ENCODE data around the gene ARHGAP26. TPM values are rescaled to one million over a fixed set of nuclear protein-coding genes. Genes with fewer than 3 reads are reported as not detected.

ARHGAP26 gene
- total RNA-seq, 4 donors from 2014 or later = 11.0 to 23.3 (median 14.3) TPM

DNA sequence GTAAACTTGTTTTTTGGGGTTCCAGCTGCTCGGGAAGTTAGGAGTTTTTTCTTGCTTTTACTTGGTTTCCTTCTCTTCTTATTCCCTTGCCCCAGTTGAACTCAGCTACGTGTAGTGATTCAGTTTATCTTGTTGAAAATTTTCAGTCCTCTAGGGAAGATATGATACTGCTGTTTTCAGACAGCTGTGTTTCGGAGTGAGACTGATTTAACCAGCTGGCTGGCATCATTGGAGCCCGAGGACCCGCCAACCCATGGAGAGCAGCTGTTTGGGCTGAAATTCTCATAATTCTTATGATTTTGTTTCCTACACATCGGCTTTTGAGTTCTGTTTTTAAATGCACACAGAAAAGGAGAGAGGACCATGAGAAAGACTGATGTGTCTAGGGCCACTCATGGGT, 361.8 kb downstream of the ARHGAP26 start:
- TF ChIP-seq, protein P1, sequence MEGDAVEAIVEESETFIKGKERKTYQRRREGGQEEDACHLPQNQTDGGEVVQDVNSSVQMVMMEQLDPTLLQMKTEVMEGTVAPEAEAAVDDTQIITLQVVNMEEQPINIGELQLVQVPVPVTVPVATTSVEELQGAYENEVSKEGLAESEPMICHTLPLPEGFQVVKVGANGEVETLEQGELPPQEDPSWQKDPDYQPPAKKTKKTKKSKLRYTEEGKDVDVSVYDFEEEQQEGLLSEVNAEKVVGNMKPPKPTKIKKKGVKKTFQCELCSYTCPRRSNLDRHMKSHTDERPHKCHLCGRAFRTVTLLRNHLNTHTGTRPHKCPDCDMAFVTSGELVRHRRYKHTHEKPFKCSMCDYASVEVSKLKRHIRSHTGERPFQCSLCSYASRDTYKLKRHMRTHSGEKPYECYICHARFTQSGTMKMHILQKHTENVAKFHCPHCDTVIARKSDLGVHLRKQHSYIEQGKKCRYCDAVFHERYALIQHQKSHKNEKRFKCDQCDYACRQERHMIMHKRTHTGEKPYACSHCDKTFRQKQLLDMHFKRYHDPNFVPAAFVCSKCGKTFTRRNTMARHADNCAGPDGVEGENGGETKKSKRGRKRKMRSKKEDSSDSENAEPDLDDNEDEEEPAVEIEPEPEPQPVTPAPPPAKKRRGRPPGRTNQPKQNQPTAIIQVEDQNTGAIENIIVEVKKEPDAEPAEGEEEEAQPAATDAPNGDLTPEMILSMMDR (IDR thresholded peaks at IDR 0.05) = no peak
- TF ChIP-seq POLR2A (IDR thresholded peaks at IDR 0.05) = no peak
- intact Hi-C loops (cut with DNase I; ENCODE audit: low total_unique reads) = no loop called here
- WGBS, 2 donors = 84 to 91% methylated on average over 6 of the region's 6 CpGs

DNA sequence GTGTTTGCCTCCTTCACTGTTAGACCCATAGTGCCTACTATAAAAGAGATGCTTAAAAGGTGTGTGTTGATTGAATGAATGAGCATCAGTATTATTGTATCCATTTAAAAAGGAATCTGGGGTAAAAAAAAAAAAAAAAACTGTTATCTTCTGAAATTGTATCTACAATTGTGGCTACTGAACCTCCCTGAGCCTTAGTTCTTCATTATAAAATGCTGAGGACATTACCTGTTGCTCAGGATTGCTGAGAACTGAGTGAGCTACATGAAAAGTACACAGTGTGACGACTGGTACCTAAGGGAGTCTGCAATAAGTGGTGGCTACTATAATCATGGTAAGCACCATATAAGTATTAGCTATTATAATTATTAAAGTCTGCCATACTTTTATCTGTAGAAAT, 362.6 kb downstream of the ARHGAP26 start:
- 95 to 98% methylated on average over 1 of the region's 1 CpG for WGBS, 2 donors
- no peak for TF ChIP-seq POLR2A (IDR thresholded peaks at IDR 0.05)
- TF ChIP-seq, protein P1 (IDR thresholded peaks at IDR 0.05) = no peak
- no peak for DNase-seq (ENCODE audit: low spot score in 2 of 2)
- intact Hi-C loops (cut with DNase I; ENCODE audit: low total_unique reads) = no loop called here
- no peak overlapping the region for H3K4me3 ChIP-seq (ENCODE audit: low read depth, poor library complexity, severe bottlenecking)

More for the DNA sequence above, 361.8 kb downstream of the ARHGAP26 start:
- DNase-seq (ENCODE audit: low spot score in 2 of 2) = no peak
- H3K4me3 ChIP-seq (ENCODE audit: low read depth, poor library complexity, severe bottlenecking) = no peak overlapping the region

DNA sequence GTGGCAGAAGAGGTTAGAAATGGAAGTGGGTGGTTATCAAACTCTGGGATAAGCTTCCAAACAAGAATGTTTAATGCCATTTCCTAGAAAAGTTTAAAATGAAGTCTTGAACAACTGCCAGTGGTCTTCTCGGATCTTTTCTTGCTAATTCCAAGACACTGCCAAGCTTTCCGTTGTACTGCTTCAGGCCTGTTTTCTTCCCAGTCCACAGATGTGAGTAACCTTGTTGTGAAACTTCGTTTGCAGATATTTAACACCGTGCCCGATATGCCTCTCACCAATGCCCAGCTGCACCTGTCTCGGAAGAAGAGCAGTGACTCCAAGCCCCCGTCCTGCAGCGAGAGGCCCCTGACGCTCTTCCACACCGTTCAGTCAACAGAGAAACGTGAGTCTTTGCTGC, 363.5 kb downstream of the ARHGAP26 start:
- no peak overlapping the region for H3K4me3 ChIP-seq (ENCODE audit: low read depth, poor library complexity, severe bottlenecking)
- DNase-seq (ENCODE audit: low spot score in 2 of 2) = no peak
- 74 to 78% methylated on average over 11 of the region's 11 CpGs for WGBS, 2 donors
- intact Hi-C loops (cut with DNase I; ENCODE audit: low total_unique reads) = no loop called here
- no peak for TF ChIP-seq POLR2A (IDR thresholded peaks at IDR 0.05)
- TF ChIP-seq, protein P1 (IDR thresholded peaks at IDR 0.05) = no peak

DNA sequence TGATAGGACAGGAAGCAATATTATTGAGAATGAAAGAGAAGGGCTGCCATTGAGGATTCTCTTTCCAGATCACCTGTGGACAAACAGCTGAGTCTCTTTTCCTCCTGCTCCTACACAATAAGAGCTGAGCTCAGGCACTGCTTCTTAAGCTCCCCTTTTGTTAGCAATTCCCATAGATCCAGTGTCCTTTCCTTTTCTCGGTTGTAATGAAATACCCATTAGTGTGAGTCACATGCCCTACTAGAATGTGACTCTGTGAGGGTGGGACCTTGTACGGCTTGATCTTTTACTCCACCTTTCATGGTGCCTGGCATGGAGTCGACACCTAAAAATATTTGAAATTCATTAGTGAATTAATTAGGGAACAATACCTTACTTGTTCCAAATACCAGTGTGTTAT, 364.1 kb downstream of the ARHGAP26 start:
- no peak overlapping the region for H3K4me3 ChIP-seq (ENCODE audit: low read depth, poor library complexity, severe bottlenecking)
- no peak for TF ChIP-seq POLR2A (IDR thresholded peaks at IDR 0.05)
- intact Hi-C loops (cut with DNase I; ENCODE audit: low total_unique reads) = no loop called here
- no peak for DNase-seq (ENCODE audit: low spot score in 2 of 2)
- 58 to 71% methylated on average over 3 of the region's 3 CpGs for WGBS, 2 donors

DNA sequence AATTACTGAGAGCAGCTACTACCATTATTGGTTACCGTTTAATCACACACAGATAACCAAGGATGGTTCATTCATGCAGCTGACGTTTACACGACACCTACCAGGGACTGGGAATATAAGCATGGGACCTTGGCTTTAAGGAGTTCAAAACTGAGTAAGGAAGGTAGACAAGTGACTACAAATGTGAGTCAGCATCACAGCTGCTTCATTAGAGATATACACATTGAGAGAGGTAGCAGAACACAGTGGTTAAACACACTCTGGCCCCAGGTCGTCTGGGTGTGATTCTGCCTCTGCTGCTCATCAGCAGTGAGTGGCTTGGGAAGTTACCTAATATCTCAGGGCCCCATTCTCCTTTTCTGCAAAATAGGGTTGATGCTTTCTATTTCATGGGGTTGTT, 364.7 kb downstream of the ARHGAP26 start:
- intact Hi-C loops (cut with DNase I; ENCODE audit: low total_unique reads) = no loop called here
- no peak overlapping the region for H3K4me3 ChIP-seq (ENCODE audit: low read depth, poor library complexity, severe bottlenecking)
- DNase-seq (ENCODE audit: low spot score in 2 of 2) = no peak
- TF ChIP-seq POLR2A (IDR thresholded peaks at IDR 0.05) = no peak
- TF ChIP-seq, protein P1 (IDR thresholded peaks at IDR 0.05) = no peak
- 81% methylated on average over 4 of the region's 4 CpGs for WGBS, 2 donors

DNA sequence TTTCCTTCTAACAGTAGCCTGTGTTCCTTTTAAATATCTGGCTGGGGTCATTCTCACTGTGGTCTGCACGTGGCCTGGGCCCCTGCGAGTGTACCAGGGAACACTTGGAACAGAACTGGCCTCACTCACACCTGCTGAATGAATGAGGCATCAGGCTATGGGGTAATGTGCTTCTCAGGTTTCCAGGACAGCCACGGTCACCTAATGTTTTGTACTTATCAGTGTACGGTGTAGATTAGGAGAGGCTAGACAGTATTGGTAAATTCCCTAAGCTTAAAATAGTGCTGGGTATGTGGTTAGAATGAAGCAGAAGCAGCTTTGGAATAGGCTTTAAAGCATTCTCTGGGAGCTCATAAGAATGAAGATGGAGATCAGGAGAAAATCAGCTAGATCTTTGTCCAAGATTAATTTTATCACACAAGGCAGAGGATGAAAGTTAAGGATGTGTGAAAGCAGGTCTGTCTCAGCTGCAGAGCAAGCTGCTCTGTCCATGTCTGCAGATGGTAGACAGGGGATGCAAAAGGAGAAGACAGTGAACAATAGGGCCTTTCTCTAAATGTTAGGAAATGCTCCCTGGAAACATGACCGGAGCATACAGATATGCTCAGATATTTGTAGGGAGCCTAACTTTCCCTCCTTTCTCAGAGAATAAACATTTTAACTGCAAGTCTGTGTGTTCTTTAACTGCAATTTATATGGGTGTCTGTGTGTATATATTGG, 365.8 kb downstream of the ARHGAP26 start:
- intact Hi-C loops (cut with DNase I; ENCODE audit: low total_unique reads) = no loop called here
- no peak overlapping the region for H3K4me3 ChIP-seq (ENCODE audit: low read depth, poor library complexity, severe bottlenecking)
- no peak for DNase-seq (ENCODE audit: low spot score in 2 of 2)
- WGBS, 2 donors = 87 to 90% methylated on average over 5 of the region's 5 CpGs
- TF ChIP-seq POLR2A (IDR thresholded peaks at IDR 0.05) = no peak
- TF ChIP-seq, protein P1 (IDR thresholded peaks at IDR 0.05) = no peak

Data from lower leg skin (tissue), 4 donors.